Thyroid gland (tissue), 4 donors: ENCODE measurements around the gene ADGRG1. TPM values are rescaled to one million over a fixed set of nuclear protein-coding genes. Genes with fewer than 3 reads are reported as not detected.

ENCODE experiments used
- DNase-seq, 2 donors: peaks; one replicate each; pipeline ENCODE4 v3.0.0-alpha.2; 2019
- H3K27ac ChIP-seq, 3 donors: fragments of 200-600 bp; sonication (generic); 1 replicate in 2 of 3; 2 replicates in 1 of 3; pipeline ENCODE4 v1.5.1; 2016 to 2019; ENCODE audit warnings: mild to moderate bottlenecking in 1 of 3, moderate library complexity in 1 of 3
- H3K27me3 ChIP-seq: fragments of 200-600 bp; sonication (generic); one replicate; pipeline ENCODE4 v1.5.1; 2019
- H3K36me3 ChIP-seq, 2 donors: fragments of 200-600 bp; sonication (generic); one replicate each; pipeline ENCODE4 v1.5.1; 2016 to 2019
- H3K4me1 ChIP-seq, 2 donors: fragments of 200-600 bp; sonication (generic); one replicate each; pipeline ENCODE4 v1.5.1; 2017 to 2019
- H3K4me3 ChIP-seq, 3 donors: fragments of 200-600 bp; sonication (generic); replicated peaks in 1 of 3; 1 replicate in 2 of 3; 2 replicates in 1 of 3; pipeline ENCODE4 v1.5.1; 2016; ENCODE audit warnings: mild to moderate bottlenecking in 1 of 3
- H3K9me3 ChIP-seq: fragments of 200-600 bp; sonication (generic); one replicate; pipeline ENCODE4 v1.5.1; 2017
- POLR2A ChIP-seq, 2 donors: fragments of 450-650 bp; IDR thresholded peaks; one replicate each; pipeline ENCODE4 v1.6.1; 2017; ENCODE audit warnings: antibody characterized with exemption in 2 of 2, mild to moderate bottlenecking in 2 of 2, moderate library complexity in 1 of 2
- WGBS, 2 donors: methylation state at CpG; one replicate each; pipeline ENCODE4 v1.1.5; 2017; 5-methylcytosine and 5-hydroxymethylcytosine counted together
- intact Hi-C: fragments of 100-400 bp; cut with DNase I; formaldehyde crosslinking; loops from one replicate; pipeline ENCODE4 v1.15.1; 2023
- total RNA-seq, 4 donors: library from RNA; depleted of rRNA; stranded (reverse); fragments of >200 nt; gene quantifications; one replicate each; pipeline ENCODE4 v1.2.3, GENCODE V29; 2016
- TF ChIP-seq, protein P1 (sequence below), 6 experiments: fragments of 200-600 bp in 3 of 6; fragments of 450-650 bp in 3 of 6; sonication (generic) in 3 of 6; IDR thresholded peaks; one replicate each; pipeline ENCODE4 v1.5.1; 2016 to 2019; ENCODE audit warnings: antibody characterized with exemption in 6 of 6, mild to moderate bottlenecking in 2 of 6, inconsistent platforms in 1 of 6, moderate library complexity in 1 of 6

ADGRG1 gene
- total RNA-seq, 4 donors from 2014 or later: 120 to 295 (median 239) TPM

GRCh38 chr16:57630407-57630797, 2.0 kb downstream of the ADGRG1 start:
- no peak for TF ChIP-seq POLR2A (IDR thresholded peaks at IDR 0.05)
- TF ChIP-seq, protein P1, sequence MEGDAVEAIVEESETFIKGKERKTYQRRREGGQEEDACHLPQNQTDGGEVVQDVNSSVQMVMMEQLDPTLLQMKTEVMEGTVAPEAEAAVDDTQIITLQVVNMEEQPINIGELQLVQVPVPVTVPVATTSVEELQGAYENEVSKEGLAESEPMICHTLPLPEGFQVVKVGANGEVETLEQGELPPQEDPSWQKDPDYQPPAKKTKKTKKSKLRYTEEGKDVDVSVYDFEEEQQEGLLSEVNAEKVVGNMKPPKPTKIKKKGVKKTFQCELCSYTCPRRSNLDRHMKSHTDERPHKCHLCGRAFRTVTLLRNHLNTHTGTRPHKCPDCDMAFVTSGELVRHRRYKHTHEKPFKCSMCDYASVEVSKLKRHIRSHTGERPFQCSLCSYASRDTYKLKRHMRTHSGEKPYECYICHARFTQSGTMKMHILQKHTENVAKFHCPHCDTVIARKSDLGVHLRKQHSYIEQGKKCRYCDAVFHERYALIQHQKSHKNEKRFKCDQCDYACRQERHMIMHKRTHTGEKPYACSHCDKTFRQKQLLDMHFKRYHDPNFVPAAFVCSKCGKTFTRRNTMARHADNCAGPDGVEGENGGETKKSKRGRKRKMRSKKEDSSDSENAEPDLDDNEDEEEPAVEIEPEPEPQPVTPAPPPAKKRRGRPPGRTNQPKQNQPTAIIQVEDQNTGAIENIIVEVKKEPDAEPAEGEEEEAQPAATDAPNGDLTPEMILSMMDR (IDR thresholded peaks at IDR 0.05): no peak
- Histone ChIP-seq H3K36me3 (no peaks in the 10 kb centered on the region), H3K27ac (peak overlapping the region; percentile 94 to 99 (median 98)), H3K4me1 (peaks cover 89 to 100% of the 10 kb centered on the region in 2 donors), H3K27me3 (no peaks in the 10 kb centered on the region), H3K4me3 (peak overlapping the region in 1 of 3 donors; percentile 30), H3K9me3 (no peaks in the 10 kb centered on the region)
- WGBS, 2 donors: 65 to 79% methylated on average over 9 to 10 of the region's 10 CpGs
- DNase-seq: no peak
- intact Hi-C loops: no loop called here

GRCh38 chr16:57630931-57631845, 2.8 kb downstream of the ADGRG1 start:
- Histone ChIP-seq H3K4me1 (peaks cover 89 to 100% of the 10 kb centered on the region in 2 donors), H3K9me3 (no peaks in the 10 kb centered on the region), H3K27me3 (no peaks in the 10 kb centered on the region), H3K27ac (peak overlapping the region; percentile 94 to 99 (median 98)), H3K4me3 (peak overlapping the region in 1 of 3 donors; percentile 30), H3K36me3 (no peaks in the 10 kb centered on the region)
- intact Hi-C loops: no loop called here
- TF ChIP-seq, protein P1 (IDR thresholded peaks at IDR 0.05): no peak
- TF ChIP-seq POLR2A (IDR thresholded peaks at IDR 0.05): no peak
- DNase-seq: no peak
- WGBS, 2 donors: 69 to 83% methylated on average over 17 to 19 of the region's 21 CpGs

DNA sequence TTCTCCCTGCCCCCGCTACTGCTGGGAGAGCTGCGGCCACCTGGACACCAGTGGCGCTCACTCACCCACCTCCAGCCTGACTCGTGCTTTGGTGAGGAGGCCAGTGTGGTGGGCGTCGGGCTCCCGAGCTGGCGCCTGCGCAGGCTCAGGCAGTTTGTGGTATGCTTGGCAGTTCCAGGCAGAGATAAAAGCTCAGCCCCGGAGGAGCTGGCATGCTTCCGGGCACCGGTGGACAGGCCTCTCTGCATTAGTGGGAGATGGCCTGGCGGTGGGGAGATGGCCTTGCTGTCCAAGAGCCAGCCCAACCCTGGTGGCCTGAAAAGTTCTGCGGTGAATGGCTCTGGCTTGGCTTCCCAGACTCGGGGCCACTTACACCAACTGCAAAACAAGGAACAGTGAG, 4.1 kb downstream of the ADGRG1 start:
- intact Hi-C loops: no loop called here
- WGBS, 2 donors: 79 to 84% methylated on average over 7 to 9 of the region's 15 CpGs
- H3K9me3 ChIP-seq: no peaks in the 10 kb centered on the region
- DNase-seq: no peak
- no peaks in the 10 kb centered on the region for H3K27me3 ChIP-seq
- TF ChIP-seq POLR2A (IDR thresholded peaks at IDR 0.05): no peak
- TF ChIP-seq, protein P1 (IDR thresholded peaks at IDR 0.05): no peak
- peaks cover 88 to 100% of the 10 kb centered on the region in 2 donors for H3K4me1 ChIP-seq
- no peaks in the 10 kb centered on the region for H3K36me3 ChIP-seq
- peak overlapping the region; percentile 94 to 99 (median 98) for H3K27ac ChIP-seq
- H3K4me3 ChIP-seq: no peak overlapping the region

DNA sequence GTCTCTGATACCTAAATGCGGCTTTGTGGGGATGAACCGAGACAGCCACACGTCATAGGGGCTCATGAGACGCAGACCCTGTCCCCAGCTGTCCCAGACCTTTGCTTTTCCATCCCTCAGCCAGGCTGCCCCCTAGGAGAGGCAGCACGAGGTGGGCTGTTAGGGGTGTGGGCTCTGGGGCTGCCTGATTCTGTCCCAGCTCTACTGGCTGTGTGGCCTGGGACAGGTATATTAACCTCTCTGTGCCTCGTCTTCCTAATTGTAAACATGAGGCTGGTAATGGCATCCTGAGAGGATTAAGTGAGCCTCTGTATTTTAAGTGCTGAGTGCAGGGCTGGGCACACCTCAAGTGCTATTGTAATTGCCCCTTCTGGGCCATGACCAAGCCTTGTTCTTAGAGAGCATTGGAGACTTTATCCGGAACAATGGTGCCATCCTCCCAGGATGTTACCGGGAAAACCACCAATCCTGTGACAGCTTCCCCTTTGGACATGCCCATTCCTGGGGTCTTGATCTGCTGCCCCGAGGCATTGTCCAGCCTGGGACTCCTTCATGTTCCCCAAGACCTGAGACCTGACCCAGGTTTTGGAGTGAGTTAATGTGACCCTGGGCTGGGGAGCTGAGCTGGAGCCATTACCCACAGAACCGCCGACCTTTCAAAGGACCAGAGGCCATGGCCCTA, 5.1 kb downstream of the ADGRG1 start:
- Histone ChIP-seq H3K4me3 (no peak overlapping the region), H3K4me1 (peaks cover 88 to 100% of the 10 kb centered on the region in 2 donors), H3K36me3 (no peaks in the 10 kb centered on the region), H3K9me3 (no peaks in the 10 kb centered on the region), H3K27me3 (no peaks in the 10 kb centered on the region), H3K27ac (peak overlapping the region; percentile 94 to 99 (median 98))
- intact Hi-C loops: no loop called here
- DNase-seq: no peak
- WGBS, 2 donors: 82 to 90% methylated on average over 6 to 11 of the region's 11 CpGs
- no peak for TF ChIP-seq POLR2A (IDR thresholded peaks at IDR 0.05)
- TF ChIP-seq, protein P1 (IDR thresholded peaks at IDR 0.05): no peak
